Amniotic stem cell (primary cell): ENCODE data around the gene BTRC.
"Not testable (repeated sequence)": the region's sequence is repeated elsewhere in the genome, so short reads cannot be mapped to it uniquely, and the experiment has no call there.

Source experiments
- DNase-seq: peaks from one replicate; lab custom pipeline; 2025; lab: John Stamatoyannopoulos, UW

The BTRC gene

DNA sequence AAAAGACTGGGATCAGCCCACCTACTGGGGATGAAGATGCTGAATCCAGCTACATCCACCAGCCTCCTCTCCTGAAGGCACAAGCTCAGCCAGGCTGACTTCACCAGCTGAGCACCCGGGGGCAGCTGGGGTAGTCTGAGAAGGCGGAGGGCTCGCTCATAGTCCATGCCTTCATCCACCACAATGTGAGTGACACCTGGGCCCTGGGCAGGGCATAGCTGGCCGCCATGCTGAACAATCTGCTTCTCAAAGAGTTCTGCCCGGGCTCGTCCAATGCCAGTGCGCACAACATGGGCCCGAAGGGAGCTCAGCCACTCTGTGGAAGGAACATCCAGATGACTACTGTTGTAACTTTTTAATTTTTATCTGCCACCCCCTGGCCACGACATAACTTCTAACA lies 231.9 kb downstream of the BTRC start:
- no peak for DNase-seq

DNA sequence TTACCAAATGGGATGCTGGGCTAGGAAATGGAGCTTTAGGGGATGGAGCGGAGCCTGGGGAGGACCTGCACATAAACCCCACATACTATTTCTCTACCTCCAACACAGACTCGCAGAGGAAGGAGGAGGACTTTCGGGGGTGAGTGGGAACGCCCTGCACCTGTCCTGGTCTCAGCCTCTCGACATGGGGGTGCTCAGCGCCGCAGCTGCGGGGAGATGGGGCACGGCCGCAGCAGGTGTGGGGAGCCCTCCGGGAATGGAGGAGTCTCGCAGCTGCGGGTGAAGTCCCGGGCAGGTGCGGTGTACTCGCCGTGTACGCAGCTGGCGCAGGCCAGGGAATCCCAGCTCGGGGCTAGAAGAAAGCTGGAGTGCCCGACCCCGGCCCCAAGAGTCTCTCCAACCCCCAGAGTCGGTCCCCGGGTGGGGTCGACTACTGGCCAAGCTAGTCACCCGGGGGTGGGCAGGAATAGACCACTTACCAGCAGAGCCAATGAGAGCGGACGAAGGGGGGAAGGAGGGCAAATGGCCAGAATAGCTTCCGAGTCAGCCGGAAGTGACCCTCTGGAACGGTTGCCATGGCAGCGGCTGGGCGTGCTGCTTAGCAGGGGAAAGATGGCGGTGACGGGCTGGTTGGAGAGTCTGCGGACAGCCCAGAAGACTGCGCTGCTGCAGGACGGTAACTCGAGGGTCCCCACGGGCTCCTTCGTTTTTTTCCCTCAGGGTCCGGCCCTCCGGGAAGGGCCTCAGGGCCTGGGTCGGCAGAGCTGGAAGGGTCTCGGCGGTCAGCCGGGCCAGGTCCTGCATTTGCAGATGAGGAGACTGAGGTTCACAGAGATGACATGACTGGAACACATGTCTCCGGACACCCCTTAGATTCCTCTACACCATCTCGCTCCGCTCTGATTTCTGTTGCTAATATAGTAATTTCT lies 234.0 kb downstream of the BTRC start, which contains the start of the genes DPCD and POLL:
Gene DPCD (plus strand): TSS at position 597 of the 929 bp plus-strand sequence. CDS start 16 bp downstream, at position 613.
Gene POLL (minus strand): TSS at position 533 of the 929 bp plus-strand sequence. CDS start 897 bp downstream, outside the sequence.
- DNase-seq = peak; percentile 96

DNA sequence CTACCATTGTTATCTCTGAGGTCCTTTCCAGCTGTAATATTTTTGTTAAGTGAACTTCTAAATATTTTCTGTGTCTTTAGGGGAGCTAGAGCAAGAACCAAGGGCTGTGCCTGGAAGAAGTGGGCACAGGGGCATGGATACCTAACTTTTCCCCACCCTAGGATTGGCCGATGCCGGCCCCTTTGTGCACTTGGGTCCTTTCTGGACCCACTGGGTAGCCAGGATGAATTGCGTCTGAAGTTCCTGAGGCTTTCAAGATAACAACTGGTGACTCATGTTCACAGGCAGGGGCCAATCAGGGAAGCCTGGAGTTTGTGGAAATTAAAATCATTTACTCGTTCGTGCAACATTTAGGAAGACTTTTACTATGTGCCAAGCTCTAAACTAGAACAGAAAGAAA lies 234.9 kb downstream of the BTRC start:
- no peak for DNase-seq

- DNase-seq = not testable (repeated sequence)
Observed at GRCh38 chr10:101593331-101593730, 239.4 kb downstream of the BTRC start.

GRCh38 chr10:101595591-101596433 lies 241.8 kb downstream of the BTRC start:
- no peak for DNase-seq

GRCh38 chr10:101597091-101597900 lies 243.3 kb downstream of the BTRC start:
- no peak for DNase-seq

GRCh38 chr10:101601541-101601940 lies 247.6 kb downstream of the BTRC start:
- no peak for DNase-seq

DNA sequence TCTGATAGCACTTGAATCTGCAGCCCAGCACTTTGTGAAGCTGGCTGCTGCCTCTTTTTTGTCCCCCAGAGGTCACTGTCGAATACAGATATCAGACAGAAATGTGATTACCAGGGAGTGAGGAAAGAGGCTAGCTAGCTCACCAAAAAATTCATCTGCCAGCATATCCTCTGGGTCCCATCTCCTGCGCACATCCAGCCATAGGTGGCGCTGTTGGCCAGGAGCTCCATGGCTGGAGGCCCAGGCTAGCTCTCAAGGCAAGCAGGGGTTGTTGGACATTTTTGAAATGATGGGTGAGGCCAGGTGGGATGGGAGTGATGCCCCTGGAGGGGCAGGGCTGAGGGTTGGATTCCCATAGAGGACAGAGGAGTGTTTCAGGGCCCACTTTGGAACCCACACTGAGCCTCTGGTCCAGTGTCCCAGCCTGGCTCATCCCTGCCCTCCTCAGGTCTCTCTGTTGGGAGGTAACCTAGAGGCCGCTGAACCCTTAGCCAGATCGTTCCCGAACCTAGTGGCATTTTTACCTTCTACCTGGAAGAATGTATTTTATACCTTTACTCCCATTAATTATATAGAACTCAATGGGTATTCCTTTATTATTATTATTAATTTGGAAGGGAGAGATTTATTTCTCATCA lies 248.9 kb downstream of the BTRC start:
- DNase-seq = peak; percentile 10
